ENCODE results near the gene CNTN3.

CNTN3 gene

GRCh38 chr3:74607803-74608202 lies 6.7 kb downstream of the CNTN3 start:
- DNase-seq: no peak

GRCh38 chr3:74606996-74607395 lies 7.5 kb downstream of the CNTN3 start:
- DNase-seq: no peak

GRCh38 chr3:74605437-74605836 lies 9.0 kb downstream of the CNTN3 start:
- DNase-seq: no peak

GRCh38 chr3:74603292-74603691 lies 11.2 kb downstream of the CNTN3 start:
- no peak for DNase-seq

GRCh38 chr3:74602471-74602870 lies 12.0 kb downstream of the CNTN3 start:
- DNase-seq: no peak

- DNase-seq: no peak
Measured at GRCh38 chr3:74601793-74602192, 12.7 kb downstream of the CNTN3 start.

GRCh38 chr3:74599564-74599963 lies 14.9 kb downstream of the CNTN3 start:
- DNase-seq: no peak

GRCh38 chr3:74593152-74593551 lies 21.3 kb downstream of the CNTN3 start:
- DNase-seq: no peak

GRCh38 chr3:74592359-74592758 lies 22.1 kb downstream of the CNTN3 start:
- DNase-seq: no peak

GRCh38 chr3:74591946-74592345 lies 22.5 kb downstream of the CNTN3 start:
- no peak for DNase-seq

GRCh38 chr3:74591342-74591741 lies 23.1 kb downstream of the CNTN3 start:
- DNase-seq: no peak

GRCh38 chr3:74590620-74591262 lies 23.7 kb downstream of the CNTN3 start:
- DNase-seq: no peak

- DNase-seq: no peak
Measured at GRCh38 chr3:74584782-74585181, 29.7 kb downstream of the CNTN3 start.

GRCh38 chr3:74582982-74583381 lies 31.5 kb downstream of the CNTN3 start:
- DNase-seq: no peak

GRCh38 chr3:74575857-74576256 lies 38.6 kb downstream of the CNTN3 start:
- no peak for DNase-seq

GRCh38 chr3:74571118-74571517 lies 43.3 kb downstream of the CNTN3 start:
- DNase-seq: no peak

Measured in activated CD4-positive, CD25-positive, alpha-beta regulatory T cell treated with anti-CD3 and anti-CD28 coated beads, Interleukin-2, amount 50 U/mL, for 72 hours (primary cell).